HG03139 (cell line): Measurements from ENCODE around the gene KRTAP4-7.
"Not testable (repeated sequence)": the region's sequence is repeated elsewhere in the genome, so short reads cannot be mapped to it uniquely, and the experiment has no call there.

Source experiments
- ATAC-seq: cut with Tn5 transposase; IDR thresholded peaks from one replicate; pipeline ENCODE4 v1.9.1; 2021; ENCODE audit not compliant: unreplicated experiment

The KRTAP4-7 gene

DNA sequence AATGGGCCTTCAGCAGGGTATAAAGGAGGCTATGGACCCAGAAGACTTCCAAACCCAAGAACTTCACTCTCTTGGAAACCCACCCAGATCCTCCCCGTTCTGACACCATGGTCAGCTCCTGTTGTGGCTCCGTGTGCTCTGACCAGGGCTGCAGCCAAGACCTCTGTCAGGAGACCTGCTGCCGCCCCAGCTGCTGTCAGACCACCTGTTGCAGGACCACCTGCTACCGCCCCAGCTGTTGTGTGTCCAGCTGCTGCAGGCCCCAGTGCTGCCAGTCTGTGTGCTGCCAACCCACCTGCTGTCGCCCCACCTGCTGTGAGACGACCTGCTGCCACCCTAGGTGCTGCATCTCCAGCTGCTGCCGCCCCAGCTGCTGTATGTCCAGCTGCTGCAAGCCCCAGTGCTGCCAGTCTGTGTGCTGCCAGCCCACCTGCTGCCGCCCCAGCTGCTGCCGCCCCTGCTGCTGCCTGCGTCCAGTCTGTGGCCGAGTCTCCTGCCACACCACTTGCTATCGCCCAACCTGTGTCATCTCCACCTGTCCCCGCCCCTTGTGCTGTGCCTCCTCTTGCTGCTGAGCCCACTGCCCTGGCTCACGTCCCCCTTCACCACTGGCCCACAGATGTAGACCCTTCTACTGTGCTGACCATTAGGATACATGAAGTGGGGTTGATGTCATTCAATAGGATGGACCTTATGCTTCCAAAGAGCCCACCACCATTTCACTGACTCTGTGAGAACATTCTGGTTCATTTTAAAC, at the start of gene KRTAP4-7:
Gene KRTAP4-7 (plus strand): TSS at position 51 of the 757 bp plus-strand sequence. CDS start 57 bp downstream, at position 108.
- ATAC-seq: not testable (repeated sequence)

DNA sequence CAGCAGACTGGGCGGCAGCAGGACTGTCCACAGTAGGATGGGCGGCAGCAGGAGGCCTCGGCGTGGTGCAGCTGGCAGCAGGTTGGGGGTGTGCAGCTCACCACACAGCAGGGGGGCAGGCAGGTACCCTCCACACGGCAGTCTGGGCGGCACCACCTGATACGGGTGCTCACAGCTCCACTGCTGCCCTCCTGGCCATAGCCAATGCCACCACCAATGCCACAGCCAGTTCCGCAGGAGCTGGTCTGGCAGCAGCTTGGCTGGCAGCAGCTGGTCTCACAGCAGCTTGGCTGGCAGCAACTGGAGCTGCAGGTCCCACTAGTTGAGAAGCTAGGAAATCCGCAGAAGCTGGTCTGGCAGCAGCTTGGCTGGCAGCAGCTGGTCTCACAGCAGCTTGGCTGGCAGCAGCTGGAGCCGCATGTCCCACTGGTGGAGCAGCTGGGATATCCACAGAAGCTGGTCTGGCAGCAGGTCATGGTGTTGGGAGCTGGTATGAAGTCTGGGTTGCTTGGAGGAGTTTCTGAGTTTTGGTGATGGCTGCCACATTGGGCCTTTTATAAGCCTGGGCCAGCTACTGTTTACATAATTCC, 49.5 kb upstream of the KRTAP4-7 start, which contains the start of gene KRTAP1-3:
Gene KRTAP1-3 (minus strand): TSS at position 529 of the 590 bp plus-strand sequence. CDS start 53 bp downstream, at position 476.
- ATAC-seq: not testable (repeated sequence)

DNA sequence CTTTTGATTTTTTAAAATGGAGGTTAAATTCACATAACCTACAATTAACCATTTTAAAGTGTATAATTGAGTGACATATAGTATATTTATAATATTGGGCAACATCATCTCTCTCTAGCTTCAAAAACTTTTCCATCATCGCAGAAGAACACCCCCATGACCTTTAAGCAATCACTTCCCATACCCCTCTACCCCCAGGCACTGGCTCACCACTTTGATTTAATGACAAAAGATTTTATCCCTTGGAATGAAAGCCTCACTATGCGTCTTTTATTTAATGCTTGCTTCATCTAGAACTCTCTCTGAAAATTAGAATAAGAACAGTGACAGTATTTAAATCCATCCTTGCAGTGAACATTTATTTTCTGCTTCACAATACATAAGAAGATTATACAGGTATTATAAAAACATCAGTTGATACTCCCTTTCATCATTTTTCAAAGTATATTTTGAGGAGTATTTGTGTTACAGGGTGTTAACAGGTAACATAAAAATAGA, 46.0 kb upstream of the KRTAP4-7 start:
- no peak for ATAC-seq

DNA sequence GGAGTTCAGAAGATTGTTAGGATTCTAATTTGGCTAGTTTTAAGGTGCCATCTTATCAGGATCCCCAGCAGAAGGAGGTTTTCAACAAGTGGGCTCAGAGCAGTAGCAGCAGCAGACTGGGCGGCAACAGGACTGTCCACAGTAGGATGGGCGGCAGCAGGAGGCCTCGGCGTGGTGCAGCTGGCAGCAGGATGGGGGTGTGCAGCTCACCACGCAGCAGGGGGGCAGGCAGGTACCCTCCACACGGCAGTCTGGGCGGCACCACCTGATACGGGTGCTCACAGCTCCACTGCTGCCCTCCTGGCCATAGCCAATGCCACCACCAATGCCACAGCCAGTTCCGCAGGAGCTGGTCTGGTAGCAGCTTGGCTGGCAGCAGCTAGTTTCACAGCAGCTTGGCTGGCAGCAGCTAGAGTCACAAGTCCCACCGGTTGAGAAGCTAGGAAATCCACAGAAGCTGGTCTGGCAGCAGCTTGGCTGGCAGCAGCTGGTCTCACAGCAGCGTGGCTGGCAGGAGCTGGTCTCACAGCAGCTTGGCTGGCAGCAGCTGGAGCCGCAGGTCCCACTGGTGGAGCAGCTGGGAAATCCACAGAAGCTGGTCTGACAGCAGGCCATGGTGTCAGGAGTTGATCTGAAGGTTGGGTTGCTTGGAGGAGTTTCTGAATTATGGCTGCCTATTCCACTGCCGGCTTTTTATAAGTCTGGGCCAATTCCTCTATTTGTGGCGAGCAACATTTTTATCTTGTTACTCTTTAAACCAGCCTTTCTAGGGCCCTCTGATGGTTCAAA, 43.0 kb upstream of the KRTAP4-7 start, which contains the start of gene KRTAP1-1:
Gene KRTAP1-1 (minus strand): TSS at position 668 of the 789 bp plus-strand sequence. CDS start 53 bp downstream, at position 615.
- not testable (repeated sequence) for ATAC-seq

DNA sequence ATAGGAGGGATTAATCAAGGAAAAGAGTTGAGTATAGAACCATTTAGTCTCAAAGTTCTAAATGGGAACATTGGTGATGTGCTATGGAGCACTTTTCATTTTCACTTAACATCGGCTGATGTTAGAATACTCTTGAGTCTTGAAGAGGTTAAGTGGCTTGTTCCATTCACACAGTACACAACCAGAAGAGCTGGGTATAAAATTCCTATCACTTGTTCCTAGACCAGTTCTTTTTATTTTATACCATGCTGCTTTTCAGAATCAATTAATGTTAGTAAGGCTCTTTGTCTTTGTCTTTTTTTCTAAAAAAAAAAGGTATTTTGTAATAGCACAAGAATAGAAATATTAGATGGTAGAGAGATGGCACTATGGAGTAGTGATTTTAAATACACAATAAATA, 41.0 kb upstream of the KRTAP4-7 start:
- ATAC-seq: no peak

DNA sequence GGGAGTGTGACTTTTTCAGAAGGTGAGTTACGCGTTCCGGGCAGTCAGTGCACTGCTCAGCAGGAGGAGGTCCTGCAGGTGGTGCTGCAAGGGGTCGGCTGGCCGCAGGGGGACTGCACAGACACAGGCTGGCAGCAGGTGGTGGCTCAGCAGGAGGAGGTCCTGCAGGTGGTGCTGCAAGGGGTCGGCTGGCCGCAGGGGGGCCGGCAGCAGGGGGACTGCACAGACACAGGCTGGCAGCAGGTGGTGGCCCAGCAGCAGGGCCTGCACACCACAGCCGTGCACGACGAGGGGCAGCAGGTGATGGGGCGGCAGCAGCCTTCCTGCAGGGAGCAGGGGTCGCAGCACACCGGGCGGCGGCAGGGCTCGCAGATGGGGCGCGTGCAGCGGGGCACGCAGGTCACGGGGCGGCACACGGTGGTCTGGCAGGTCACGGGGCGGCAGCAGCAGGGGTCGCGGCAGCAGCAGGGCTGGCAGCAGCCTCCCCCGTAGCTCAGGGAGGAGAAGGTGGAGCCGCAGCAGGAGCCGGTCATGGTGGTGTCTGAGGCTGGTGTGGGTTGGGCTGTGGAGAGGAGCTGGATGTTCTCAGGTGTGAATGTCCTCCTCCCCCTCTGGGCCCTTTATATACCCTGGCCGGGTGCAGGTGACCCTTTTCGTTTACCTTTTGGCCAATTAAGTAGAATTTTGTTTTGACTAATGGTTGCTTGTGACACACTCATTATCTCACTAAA, 37.0 kb upstream of the KRTAP4-7 start, which contains the start of gene KRTAP2-1:
Gene KRTAP2-1 (minus strand): TSS at position 582 of the 731 bp plus-strand sequence. CDS start 49 bp downstream, at position 533.
- ATAC-seq: not testable (repeated sequence)

DNA sequence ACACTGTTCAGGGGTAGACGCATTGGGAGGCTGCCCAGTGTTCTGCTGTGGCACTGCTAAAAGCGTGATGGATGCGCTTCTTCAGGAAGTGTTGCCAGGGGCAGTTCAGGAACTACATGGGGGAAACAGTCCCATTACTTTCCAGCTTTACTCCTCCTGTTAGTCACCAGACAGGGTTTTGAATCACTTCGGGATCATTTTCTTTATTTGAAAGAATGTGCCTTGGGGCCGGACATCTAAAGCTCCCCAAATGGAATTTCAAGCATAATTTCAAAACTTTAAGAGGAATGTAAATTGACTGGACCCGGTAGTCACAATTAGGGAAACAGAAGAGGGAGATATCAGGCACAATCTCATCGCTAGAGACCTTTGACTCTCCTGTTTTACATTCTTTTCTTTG, 35.5 kb upstream of the KRTAP4-7 start:
- ATAC-seq: no peak

DNA sequence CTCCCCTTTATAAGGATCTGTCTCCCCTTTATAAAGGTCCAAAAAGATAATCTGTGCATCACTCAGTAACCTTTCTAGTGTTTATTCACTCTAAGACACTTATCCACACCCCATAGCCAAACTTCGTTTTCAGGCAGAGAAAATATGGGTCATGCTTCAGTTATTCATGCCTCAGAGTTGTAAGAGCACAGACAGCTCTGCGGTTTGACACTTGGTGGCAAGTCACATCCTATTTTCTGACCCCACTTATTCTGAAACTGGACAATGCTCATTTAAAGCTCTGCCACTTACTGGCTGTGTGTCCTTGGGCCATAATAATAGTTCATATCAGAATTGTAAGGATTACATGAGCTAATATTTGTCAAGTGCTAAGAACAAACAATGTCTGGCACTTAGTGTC, 34.8 kb upstream of the KRTAP4-7 start:
- ATAC-seq: no peak

DNA sequence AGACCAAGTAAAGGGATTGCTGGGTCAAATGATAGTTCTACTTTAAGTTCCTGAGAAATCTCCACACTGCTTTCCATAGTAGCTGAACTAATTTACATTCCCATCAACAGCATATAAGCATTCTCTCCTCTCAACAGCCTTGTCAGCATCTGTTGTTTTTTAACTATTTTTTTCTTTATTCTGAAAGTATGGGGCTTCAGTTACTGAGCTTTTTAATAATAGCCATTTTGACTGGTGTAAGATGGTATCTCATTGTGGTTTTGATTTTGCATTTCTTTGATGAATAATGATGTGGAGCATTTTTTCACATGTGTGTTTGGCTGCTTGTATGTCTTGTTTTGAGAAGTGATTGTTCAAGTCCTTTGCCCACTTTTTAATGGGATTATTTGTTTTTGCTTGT, 31.4 kb upstream of the KRTAP4-7 start:
- no peak for ATAC-seq

DNA sequence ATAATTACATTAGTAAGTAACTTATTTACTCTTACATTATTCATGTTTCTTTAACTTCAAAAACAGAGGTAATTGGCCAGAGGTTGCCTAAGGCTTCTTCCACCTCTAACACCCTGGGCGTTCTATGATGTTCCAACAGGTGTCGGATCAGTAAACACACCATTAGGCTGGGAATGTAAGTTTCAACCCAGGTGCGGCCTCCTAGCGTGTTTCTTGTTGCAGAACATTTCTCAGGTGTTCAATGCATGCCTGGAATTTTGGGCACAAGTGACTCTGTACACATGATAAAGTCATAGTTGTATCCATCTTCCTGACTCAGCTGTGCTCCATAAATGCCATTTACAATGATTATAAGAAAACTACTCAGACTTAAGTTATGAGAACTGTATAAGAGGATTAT, 29.9 kb upstream of the KRTAP4-7 start:
- ATAC-seq: no peak

DNA sequence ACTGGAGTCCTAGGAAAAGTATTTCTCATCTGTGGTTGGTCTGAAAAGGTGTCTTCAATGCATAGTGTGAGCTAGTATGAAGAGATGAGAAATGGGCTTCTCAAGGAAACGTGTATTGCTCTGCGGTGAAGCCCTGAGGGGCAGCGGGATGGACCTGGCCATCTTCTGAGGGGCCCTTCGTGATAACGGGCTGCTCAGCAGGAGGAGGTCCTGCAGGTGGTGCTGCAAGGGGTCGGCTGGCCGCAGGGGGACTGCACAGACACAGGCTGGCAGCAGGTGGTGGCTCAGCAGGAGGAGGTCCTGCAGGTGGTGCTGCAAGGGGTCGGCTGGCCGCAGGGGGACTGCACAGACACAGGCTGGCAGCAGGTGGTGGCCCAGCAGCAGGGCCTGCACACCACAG, 29.4 kb upstream of the KRTAP4-7 start:
- ATAC-seq: not testable (repeated sequence)

DNA sequence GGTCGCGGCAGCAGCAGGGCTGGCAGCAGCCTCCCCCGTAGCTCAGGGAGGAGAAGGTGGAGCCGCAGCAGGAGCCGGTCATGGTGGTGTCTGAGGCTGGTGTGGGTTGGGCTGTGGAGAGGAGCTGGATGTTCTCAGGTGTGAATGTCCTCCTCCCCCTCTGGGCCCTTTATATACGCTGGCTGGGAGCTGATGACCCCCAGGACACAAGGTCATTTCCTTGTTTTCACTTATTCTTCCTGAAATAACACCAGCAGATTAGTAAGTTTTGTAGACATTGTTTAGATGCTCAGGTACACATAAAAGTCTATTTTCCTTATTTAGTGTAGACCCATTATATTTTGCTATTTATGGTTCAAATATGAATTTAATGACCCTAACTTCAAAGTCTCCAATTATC, 28.8 kb upstream of the KRTAP4-7 start, which contains the start of gene KRTAP2-2:
Gene KRTAP2-2 (minus strand): TSS at position 101 of the 400 bp plus-strand sequence. CDS start 19 bp downstream, at position 82.
- ATAC-seq: not testable (repeated sequence)

DNA sequence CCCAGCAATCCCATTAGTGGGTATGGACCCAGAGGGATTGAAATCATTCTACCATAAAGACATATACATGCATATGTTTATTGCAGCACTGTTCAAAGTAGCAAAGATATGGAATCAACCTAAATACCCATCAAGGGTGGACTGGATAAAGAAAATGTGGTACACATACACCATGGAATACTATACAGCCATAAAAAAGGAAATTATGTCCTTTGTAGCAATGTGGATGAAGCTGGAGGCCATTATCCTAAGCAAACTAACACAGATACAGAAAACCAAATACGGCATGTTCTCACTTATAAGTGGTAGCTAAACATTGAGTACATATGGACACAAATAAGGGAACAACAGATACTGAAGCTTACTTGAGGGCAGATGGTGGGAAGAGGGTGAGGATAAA, 26.4 kb upstream of the KRTAP4-7 start:
- no peak for ATAC-seq

DNA sequence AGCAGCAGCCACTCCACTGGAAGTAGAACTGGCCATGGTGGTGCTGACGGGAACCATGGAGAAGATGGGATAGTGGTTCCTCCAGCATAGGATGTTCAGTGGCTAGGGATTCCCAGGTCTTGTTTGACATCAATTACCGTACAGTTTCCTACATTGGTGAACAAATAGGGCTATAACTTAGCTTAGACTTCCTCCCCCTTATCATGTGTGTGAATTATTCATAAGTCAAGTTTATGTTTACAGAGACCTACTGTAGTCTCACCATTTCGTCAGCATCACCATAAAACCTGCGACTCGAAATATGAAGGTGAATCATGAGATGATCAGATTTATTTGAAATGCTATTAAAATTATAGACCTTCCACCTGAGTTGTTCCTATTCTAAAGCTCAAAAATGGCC, 25.2 kb upstream of the KRTAP4-7 start:
- ATAC-seq: no peak

DNA sequence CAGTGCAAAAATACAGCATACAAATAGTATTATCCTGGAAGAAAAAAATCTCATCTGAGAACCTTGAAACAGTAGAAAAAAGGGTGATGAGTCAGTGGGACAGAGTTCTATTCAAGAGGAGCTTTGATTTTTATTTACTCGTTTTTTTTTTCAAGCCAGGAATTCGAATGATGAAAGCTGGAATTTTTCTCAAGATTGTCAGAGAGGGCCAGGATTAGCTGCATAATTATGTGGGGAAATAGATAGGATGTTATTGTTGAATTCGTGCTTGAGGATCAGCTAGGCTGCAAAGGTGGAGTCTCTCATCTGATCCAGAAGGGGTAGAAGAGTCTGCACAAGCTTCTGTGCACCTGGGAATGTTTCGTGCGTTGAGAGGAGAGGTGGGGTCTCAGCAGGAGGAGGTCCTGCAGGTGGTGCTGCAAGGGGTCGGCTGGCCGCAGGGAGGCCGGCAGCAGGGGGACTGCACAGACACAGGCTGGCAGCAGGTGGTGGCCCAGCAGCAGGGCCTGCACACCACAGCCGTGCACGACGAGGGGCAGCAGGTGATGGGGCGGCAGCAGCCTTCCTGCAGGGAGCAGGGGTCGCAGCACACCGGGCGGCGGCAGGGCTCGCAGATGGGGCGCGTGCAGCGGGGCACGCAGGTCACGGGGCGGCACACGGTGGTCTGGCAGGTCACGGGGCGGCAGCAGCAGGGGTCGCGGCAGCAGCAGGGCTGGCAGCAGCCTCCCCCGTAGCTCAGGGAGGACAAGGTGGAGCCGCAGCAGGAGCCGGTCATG, 24.5 kb upstream of the KRTAP4-7 start:
- not testable (repeated sequence) for ATAC-seq

DNA sequence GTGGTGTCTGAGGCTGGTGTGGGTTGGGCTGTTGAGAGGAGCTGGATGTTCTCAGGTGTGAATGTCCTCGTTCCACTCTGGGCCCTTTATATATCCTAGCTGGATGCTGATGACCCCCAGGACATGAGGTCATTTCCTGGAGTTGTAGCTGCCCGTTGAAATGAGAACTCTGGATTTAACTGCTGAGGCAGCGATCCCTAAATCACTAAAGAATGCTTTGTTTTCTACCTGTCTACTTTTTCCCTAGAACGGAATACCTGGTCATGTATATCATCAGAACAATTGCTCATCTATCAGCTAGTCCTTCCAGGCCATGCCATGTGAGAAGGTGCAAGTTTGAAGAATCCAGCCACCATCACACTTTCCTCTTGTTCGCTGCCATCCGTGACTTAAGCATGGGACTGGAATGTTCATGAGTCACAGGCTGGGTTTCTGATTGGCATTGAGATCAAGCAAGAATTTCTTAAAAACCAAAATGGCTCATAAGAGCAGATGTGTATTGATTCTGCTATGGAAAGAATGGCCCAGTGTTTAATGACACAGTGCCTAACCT, 23.8 kb upstream of the KRTAP4-7 start, which contains the start of gene KRTAP2-3:
Gene KRTAP2-3 (minus strand): TSS at position 63 of the 553 bp plus-strand sequence. CDS start 64 bp downstream, outside the sequence.
- ATAC-seq: no peak

DNA sequence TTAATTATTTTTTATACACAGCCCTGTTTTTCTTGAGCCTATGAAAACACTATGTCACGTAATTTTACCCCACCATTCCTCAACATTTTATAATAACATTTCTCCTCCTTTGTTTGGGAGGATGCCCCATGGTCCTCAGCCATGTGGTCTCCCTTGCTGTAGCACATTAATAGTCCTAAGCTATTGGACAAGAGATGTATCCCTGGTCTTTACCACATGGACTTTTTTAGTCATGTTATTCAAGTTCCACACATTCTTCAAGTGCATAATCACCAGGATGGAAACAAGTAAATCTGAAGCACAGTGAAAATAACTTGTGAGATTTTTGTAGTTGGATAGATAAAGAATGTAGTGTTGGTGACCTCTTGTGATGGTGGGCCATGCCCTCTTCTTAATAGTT, 22.0 kb upstream of the KRTAP4-7 start:
- ATAC-seq: no peak

DNA sequence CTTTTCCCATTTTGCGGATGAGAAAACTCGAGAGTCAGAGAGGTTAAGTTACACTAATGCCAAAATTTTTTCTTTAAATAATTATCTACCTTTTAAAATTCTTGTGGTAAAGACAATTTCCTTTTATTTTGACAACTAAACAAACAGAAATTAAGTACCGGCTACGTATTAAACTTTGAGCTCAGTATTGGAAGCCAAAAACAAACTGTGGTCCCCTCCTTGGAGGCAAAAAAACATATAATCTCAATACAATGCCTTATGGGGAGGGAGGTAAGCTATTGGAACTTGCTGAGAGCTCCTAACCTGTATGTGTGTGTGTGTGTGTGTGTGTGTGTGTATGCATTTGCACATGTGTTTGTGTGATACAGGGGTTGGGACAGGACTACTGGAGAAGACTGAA, 20.5 kb upstream of the KRTAP4-7 start:
- ATAC-seq: no peak

DNA sequence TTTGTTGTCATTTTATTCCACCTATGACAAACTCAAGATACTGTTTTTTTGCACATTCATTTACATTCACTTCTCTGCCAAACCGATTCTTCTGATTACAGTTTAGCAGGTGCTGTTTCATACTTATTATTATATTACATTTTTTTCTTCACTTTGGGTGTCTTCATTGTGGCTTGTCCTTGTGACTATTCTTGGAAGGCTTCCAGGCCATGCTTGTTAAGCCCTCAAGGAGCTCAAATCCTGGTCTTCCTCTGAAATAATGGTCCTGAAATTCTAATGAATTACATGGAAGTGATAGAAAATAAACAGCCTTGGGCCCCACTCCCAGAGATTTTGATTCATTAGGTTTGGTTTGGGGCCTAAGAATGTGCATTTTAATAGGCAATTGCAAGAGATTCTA, 19.6 kb upstream of the KRTAP4-7 start:
- ATAC-seq: no peak
